HCT116 (cell line): ENCODE data around the gene SIN3B.

Experiments used
- CEBPB ChIP-seq: IDR thresholded peaks from 2 replicates; pipeline ENCODE4 v1.6.1; 2012; ENCODE audit warnings: low read depth
- CTCF ChIP-seq, 3 experiments: fragments of 200-600 bp in 1 of 3; sonication (generic) in 1 of 3; IDR thresholded peaks in 2 of 3; conservative IDR thresholded peaks in 1 of 3; 2 replicates each; pipeline ENCODE4 v1.5.1; 2012 to 2017; ENCODE audit warnings: low read depth in 2 of 3, low read length in 2 of 3, antibody characterized with exemption in 1 of 3, borderline replicate concordance in 1 of 3, control low read depth in 1 of 3, mild to moderate bottlenecking in 1 of 3, mixed read lengths in 1 of 3, mixed run types in 1 of 3, moderate library complexity in 1 of 3; ENCODE audit not compliant: insufficient read depth in 1 of 3
- JUND ChIP-seq: IDR thresholded peaks from 2 replicates; pipeline ENCODE4 v1.6.1; 2012
- POLR2A ChIP-seq: IDR thresholded peaks from 2 replicates; pipeline ENCODE4 v1.7.0; 2011; ENCODE audit warnings: borderline replicate concordance; ENCODE audit not compliant: insufficient read depth, insufficient read length; ENCODE audit errors: extremely low read depth
- SP1 ChIP-seq: IDR thresholded peaks from 2 replicates; pipeline ENCODE4 v1.6.1; 2012; ENCODE audit warnings: low read depth
- SRF ChIP-seq: IDR thresholded peaks from 2 replicates; pipeline ENCODE4 v1.6.1; 2012; ENCODE audit warnings: low read depth
- TF ChIP-seq, protein P1 (sequence below): IDR thresholded peaks from 2 replicates; pipeline ENCODE4 v1.6.1; 2012; ENCODE audit warnings: low read depth
- TF ChIP-seq, protein P2 (sequence below): IDR thresholded peaks from 2 replicates; pipeline ENCODE4 v1.6.1; 2012

DNA sequence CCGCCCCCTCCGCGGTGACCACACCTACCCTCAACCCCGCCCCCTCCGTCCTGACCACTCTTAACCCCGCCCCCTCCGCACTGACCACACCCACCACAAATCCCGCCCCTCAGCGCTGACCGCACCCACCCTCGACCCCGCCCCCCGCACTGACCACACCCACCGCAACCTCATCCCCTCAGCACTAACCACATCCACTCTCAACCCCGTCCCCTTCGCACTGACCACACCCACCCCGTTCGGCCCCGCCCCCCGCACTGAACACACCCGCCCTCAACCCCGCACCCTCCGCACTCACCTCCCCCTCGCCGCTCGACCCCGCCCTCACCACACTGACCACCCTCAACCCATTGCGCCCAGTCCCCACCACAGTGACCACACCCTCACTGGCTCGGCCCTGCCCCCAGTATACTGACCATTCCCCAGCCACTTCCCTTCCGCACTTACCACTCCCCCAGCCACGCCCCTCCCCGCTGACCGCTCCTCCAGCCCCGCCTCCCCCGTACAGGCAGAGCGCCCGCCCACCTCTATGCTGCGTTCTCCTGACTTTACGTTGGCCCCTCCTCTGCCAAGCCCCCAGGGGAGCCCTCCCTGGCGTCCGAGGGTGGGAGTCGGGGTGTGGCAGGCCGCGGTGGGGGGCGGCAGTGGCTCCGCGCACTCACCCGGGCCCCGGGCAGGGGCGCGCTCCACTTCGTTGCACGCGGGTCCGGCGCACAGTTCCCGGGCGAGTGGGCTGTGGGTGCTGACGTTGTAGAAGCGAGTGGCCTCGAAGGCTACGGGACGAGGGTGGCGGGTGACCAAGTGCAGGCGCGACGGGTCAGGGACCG lies 68.0 kb downstream of the SIN3B start:
- TF ChIP-seq SRF (no peak), SP1 (no peak), POLR2A (no peak), JUND (no peak), CTCF (IDR thresholded peaks at IDR 0.05 in 2 of 3, conservative IDR thresholded peaks at IDR 0.05 in 1 of 3; ENCODE audit: borderline replicate concordance in 1 of 3, insufficient read depth in 1 of 3, low read depth in 2 of 3, low read length in 2 of 3) (no peak), CEBPB (no peak)
- TF ChIP-seq, protein P1, sequence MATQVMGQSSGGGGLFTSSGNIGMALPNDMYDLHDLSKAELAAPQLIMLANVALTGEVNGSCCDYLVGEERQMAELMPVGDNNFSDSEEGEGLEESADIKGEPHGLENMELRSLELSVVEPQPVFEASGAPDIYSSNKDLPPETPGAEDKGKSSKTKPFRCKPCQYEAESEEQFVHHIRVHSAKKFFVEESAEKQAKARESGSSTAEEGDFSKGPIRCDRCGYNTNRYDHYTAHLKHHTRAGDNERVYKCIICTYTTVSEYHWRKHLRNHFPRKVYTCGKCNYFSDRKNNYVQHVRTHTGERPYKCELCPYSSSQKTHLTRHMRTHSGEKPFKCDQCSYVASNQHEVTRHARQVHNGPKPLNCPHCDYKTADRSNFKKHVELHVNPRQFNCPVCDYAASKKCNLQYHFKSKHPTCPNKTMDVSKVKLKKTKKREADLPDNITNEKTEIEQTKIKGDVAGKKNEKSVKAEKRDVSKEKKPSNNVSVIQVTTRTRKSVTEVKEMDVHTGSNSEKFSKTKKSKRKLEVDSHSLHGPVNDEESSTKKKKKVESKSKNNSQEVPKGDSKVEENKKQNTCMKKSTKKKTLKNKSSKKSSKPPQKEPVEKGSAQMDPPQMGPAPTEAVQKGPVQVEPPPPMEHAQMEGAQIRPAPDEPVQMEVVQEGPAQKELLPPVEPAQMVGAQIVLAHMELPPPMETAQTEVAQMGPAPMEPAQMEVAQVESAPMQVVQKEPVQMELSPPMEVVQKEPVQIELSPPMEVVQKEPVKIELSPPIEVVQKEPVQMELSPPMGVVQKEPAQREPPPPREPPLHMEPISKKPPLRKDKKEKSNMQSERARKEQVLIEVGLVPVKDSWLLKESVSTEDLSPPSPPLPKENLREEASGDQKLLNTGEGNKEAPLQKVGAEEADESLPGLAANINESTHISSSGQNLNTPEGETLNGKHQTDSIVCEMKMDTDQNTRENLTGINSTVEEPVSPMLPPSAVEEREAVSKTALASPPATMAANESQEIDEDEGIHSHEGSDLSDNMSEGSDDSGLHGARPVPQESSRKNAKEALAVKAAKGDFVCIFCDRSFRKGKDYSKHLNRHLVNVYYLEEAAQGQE: no peak
- TF ChIP-seq, protein P2, sequence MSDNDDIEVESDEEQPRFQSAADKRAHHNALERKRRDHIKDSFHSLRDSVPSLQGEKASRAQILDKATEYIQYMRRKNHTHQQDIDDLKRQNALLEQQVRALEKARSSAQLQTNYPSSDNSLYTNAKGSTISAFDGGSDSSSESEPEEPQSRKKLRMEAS: no peak
